COLO668 (cell line): ENCODE measurements around the gene ZNF283.

Experiments used
- DNase-seq: peaks from one replicate; lab custom pipeline; 2025; ENCODE audit not compliant: unreplicated experiment; lab: John Stamatoyannopoulos, UW

Gene ZNF283

GRCh38 chr19:43826787-43827754 lies at the start of gene ZNF283:
ZNF283 (plus strand) TSS chr19:43827321; CDS start chr19:43833505, 6,184 bp downstream.
- peak; percentile 86 for DNase-seq

- DNase-seq, result peak; percentile 74
Measured at GRCh38 chr19:43778651-43779050, 48.5 kb upstream of the ZNF283 start.

- no peak for DNase-seq
Measured at GRCh38 chr19:43779147-43779819, 47.8 kb upstream of the ZNF283 start.

- no peak for DNase-seq
Measured at GRCh38 chr19:43779820-43780219, 47.3 kb upstream of the ZNF283 start.

GRCh38 chr19:43780706-43781525 lies 46.2 kb upstream of the ZNF283 start, which contains the start of gene KCNN4:
KCNN4 (minus strand) TSS chr19:43780973; CDS start chr19:43780861, 112 bp downstream.
- no peak for DNase-seq

- no peak for DNase-seq
Measured at GRCh38 chr19:43781630-43782310, 45.4 kb upstream of the ZNF283 start.

- no peak for DNase-seq
Measured at GRCh38 chr19:43782311-43782660, 44.8 kb upstream of the ZNF283 start.

GRCh38 chr19:43782689-43783231 lies 44.4 kb upstream of the ZNF283 start:
- DNase-seq, result peak; percentile 27

GRCh38 chr19:43783636-43784035 lies 43.5 kb upstream of the ZNF283 start:
- DNase-seq, result no peak

GRCh38 chr19:43784241-43784980 lies 42.7 kb upstream of the ZNF283 start:
- DNase-seq, result no peak

GRCh38 chr19:43784981-43785808 lies 41.9 kb upstream of the ZNF283 start:
- DNase-seq, result peak; percentile 53

GRCh38 chr19:43786665-43787064 lies 40.5 kb upstream of the ZNF283 start:
- DNase-seq, result no peak

- no peak for DNase-seq
Measured at GRCh38 chr19:43789029-43789428, 38.1 kb upstream of the ZNF283 start.

GRCh38 chr19:43790587-43790986 lies 36.5 kb upstream of the ZNF283 start:
- no peak for DNase-seq

GRCh38 chr19:43797118-43797517 lies 30.0 kb upstream of the ZNF283 start:
- no peak for DNase-seq

GRCh38 chr19:43797556-43797955 lies 29.6 kb upstream of the ZNF283 start:
- DNase-seq, result no peak

- DNase-seq, result no peak
Measured at GRCh38 chr19:43798026-43798545, 29.0 kb upstream of the ZNF283 start.
